Neutrophil (primary cell): ENCODE results near the gene LPCAT4.

ENCODE experiments used
- H3K27ac ChIP-seq: fragments of 200-600 bp; sonication (generic); 2 replicates; pipeline ENCODE4 v1.5.1; 2016; ENCODE audit warnings: mild to moderate bottlenecking, moderate library complexity
- H3K27me3 ChIP-seq: fragments of 200-600 bp; sonication (generic); 2 replicates; pipeline ENCODE4 v1.6.0; 2016; ENCODE audit warnings: mild to moderate bottlenecking
- H3K36me3 ChIP-seq: fragments of 200-600 bp; sonication (generic); 2 replicates; pipeline ENCODE4 v1.5.1; 2017
- H3K4me1 ChIP-seq, 2 experiments: fragments of 200-600 bp in 1 of 2; sonication (generic) in 1 of 2; 1 replicate in 1 of 2; 2 replicates in 1 of 2; pipeline versions ENCODE4 v1.5.1 to v1.6.1; 2013 to 2016; ENCODE audit warnings: low read depth in 1 of 2, low read length in 1 of 2, mild to moderate bottlenecking in 1 of 2, moderate library complexity in 1 of 2; ENCODE audit not compliant: control insufficient read depth in 1 of 2, insufficient read depth in 1 of 2
- H3K4me3 ChIP-seq, 2 experiments: fragments of 200-600 bp in 1 of 2; sonication (generic) in 1 of 2; 1 replicate in 1 of 2; 2 replicates in 1 of 2; pipeline ENCODE4 v1.5.1; 2013 to 2016; ENCODE audit warnings: low read depth in 1 of 2, low read length in 1 of 2, mild to moderate bottlenecking in 1 of 2, moderate library complexity in 1 of 2
- H3K9me3 ChIP-seq: fragments of 200-600 bp; sonication (generic); 2 replicates; pipeline ENCODE4 v1.5.1; 2016
- CTCF ChIP-seq: fragments of 200-600 bp; sonication (generic); IDR thresholded peaks from 2 replicates; pipeline ENCODE4 v1.5.1; 2016; ENCODE audit warnings: antibody characterized with exemption

Gene LPCAT4

GRCh38 chr15:34361278-34361677, 5.7 kb downstream of the LPCAT4 start:
- no peaks in the 10 kb centered on the region for H3K9me3 ChIP-seq
- H3K27me3 ChIP-seq: no peaks in the 10 kb centered on the region
- no peak overlapping the region for H3K27ac ChIP-seq
- peaks cover 10% of the 10 kb centered on the region for H3K36me3 ChIP-seq
- TF ChIP-seq CTCF: no peak
- H3K4me1 ChIP-seq: peaks cover 5 to 6% of the 10 kb centered on the region in 2 experiments
- no peak overlapping the region for H3K4me3 ChIP-seq

GRCh38 chr15:34360298-34360697, 6.7 kb downstream of the LPCAT4 start:
- H3K9me3 ChIP-seq: no peaks in the 10 kb centered on the region
- no peak for TF ChIP-seq CTCF
- no peak overlapping the region for H3K27ac ChIP-seq
- no peak overlapping the region for H3K4me3 ChIP-seq
- no peaks in the 10 kb centered on the region for H3K27me3 ChIP-seq
- H3K4me1 ChIP-seq: no peaks in the 10 kb centered on the region
- H3K36me3 ChIP-seq: peaks cover 10% of the 10 kb centered on the region

- H3K27ac ChIP-seq: no peak overlapping the region
- no peaks in the 10 kb centered on the region for H3K27me3 ChIP-seq
- no peaks in the 10 kb centered on the region for H3K4me1 ChIP-seq
- H3K4me3 ChIP-seq: no peak overlapping the region
- H3K36me3 ChIP-seq: peaks cover 10% of the 10 kb centered on the region
- no peaks in the 10 kb centered on the region for H3K9me3 ChIP-seq
- no peak for TF ChIP-seq CTCF
These were observed 7.6 kb downstream of the LPCAT4 start for GRCh38 chr15:34359416-34359815.

- Histone ChIP-seq H3K36me3 (peaks cover 10% of the 10 kb centered on the region), H3K27me3 (no peaks in the 10 kb centered on the region)
These were observed 8.0 kb downstream of the LPCAT4 start for GRCh38 chr15:34358948-34359347.

GRCh38 chr15:34358367-34358766, 8.6 kb downstream of the LPCAT4 start:
- no peak for TF ChIP-seq CTCF
- Histone ChIP-seq H3K4me3 (no peak overlapping the region), H3K4me1 (no peaks in the 10 kb centered on the region), H3K27me3 (no peaks in the 10 kb centered on the region), H3K27ac (no peak overlapping the region), H3K36me3 (peaks cover 10% of the 10 kb centered on the region), H3K9me3 (no peaks in the 10 kb centered on the region)

More at GRCh38 chr15:34358948-34359347, 8.0 kb downstream of the LPCAT4 start:
- Histone ChIP-seq H3K4me3 (no peak overlapping the region), H3K27ac (no peak overlapping the region), H3K4me1 (no peaks in the 10 kb centered on the region), H3K9me3 (no peaks in the 10 kb centered on the region)
- TF ChIP-seq CTCF: no peak

- TF ChIP-seq CTCF: no peak
- Histone ChIP-seq H3K27me3 (no peaks in the 10 kb centered on the region), H3K9me3 (no peaks in the 10 kb centered on the region), H3K4me3 (no peak overlapping the region), H3K4me1 (no peaks in the 10 kb centered on the region), H3K27ac (no peak overlapping the region), H3K36me3 (peaks cover 10% of the 10 kb centered on the region)
These were observed 9.3 kb downstream of the LPCAT4 start for GRCh38 chr15:34357653-34358052.
